ENCODE measurements around the gene LRCOL1.

Gene LRCOL1

DNA sequence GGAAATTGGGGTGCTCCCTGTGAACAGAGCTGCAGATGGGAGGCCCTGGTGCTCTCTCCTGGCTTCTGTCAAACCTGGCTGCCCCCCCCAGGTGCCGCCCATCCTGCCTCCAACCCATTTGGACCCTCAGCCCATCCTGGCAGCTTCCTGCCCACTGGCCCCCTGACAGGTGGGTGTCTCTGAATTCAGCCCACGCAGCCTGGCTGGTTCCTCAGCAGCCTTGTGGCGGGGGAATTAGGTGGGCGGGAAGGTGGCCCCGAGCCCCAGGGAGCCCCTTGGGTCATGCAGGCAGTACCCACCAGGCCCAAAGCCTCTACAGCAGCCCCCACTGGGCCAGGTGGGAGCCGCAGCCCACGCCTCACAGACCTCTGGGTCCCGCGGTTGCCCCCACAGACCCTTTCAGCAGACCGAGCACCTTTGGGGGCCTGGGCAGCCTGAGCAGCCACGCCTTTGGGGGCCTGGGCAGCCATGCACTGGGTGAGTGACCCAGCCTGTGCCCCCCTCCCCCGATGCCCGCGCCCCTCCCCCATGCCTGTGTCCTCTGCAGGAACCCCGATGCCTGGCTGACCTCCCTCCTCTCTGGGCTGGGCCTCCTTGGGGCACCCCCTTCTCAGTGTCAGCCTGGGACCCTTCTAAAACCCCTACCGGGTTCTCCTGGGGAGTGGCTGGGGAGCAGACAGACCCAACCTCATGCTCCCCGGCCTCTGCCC lies 28.9 kb downstream of the LRCOL1 start:
- DNase-seq, result no peak

GRCh38 chr12:132580701-132581292 lies 29.6 kb downstream of the LRCOL1 start:
- DNase-seq, result no peak

- DNase-seq, result no peak
These were observed 30.6 kb downstream of the LRCOL1 start for GRCh38 chr12:132579744-132580143.

- no peak for DNase-seq
These were observed 31.6 kb downstream of the LRCOL1 start for GRCh38 chr12:132578826-132579225.

DNA sequence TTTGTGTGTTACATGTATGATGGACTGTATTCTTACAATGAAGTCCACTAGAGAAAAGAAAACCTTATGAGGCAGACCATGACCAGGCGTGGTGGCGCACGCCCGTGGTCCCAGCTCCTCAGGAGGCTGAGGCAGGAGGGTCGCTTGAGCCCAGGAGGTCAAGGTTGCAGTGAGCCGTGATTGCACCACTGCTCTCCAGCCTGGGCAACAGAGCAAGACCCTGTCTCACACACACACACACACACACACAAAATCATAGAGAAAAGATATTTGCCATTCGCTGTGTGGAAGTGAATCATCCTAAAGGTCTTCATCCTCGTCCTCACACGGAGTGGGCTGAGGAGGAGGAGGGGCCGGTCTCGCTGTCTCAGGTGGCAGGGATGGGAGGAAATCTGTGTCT lies 32.3 kb downstream of the LRCOL1 start:
- DNase-seq, result no peak

GRCh38 chr12:132577191-132577920 lies 33.0 kb downstream of the LRCOL1 start:
- DNase-seq, result no peak

GRCh38 chr12:132576701-132577100 lies 33.7 kb downstream of the LRCOL1 start:
- no peak for DNase-seq

DNA sequence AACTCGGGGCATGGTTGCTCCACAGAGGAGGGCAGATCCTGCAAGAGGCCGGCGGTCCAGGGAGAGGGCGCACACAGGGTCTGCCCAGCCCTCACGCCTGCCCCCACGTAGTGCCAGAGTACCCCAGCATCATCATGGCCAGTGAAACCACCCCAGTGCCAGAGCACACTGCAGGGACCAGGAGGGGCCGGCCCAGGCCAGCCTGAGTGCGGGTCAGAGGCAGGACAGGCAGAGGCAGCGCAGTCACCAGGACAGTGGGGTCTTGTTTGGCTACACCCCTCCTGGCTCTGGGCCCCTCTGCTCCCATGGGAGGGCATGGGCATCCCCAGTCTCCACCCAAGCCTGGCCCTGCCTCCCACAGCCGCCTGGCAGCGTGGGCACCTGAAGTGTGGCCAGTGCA lies 34.7 kb downstream of the LRCOL1 start:
- no peak for DNase-seq

DNA sequence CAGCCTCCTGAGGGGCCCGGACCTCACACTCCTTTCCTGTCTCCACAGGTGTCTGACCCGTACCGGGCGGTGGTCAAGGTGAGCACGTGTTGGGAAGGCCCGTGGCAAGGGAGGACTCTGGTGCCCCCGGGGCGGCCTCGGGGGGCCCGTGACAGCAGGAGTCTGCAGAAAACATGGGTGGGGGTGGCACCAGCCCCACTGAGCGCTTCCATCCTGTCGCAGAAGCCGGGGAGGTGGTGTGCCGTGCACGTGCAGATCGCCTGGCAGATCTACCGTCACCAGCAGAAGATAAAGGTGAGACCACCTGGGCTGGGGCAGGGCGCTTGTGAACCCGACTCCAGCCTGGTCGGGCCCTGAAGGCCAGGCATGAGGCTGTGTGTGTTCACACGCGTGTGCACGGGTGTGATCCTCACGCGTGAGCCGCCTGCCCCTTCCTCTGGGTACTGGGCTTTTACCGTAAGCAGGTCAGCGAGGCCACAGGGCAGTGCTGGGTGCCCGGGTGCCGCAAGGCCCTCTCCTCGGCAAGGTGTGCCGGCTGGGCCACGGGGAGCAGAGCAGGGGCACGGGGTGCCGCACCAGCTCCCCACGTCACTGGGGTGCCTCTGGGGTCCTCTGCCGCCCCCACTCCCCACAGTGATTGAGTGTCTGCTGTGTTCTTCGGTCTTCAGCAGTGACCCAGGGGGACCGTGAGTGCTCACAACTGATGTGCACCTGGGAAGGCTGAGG lies 35.9 kb downstream of the LRCOL1 start:
- no peak for DNase-seq

DNA sequence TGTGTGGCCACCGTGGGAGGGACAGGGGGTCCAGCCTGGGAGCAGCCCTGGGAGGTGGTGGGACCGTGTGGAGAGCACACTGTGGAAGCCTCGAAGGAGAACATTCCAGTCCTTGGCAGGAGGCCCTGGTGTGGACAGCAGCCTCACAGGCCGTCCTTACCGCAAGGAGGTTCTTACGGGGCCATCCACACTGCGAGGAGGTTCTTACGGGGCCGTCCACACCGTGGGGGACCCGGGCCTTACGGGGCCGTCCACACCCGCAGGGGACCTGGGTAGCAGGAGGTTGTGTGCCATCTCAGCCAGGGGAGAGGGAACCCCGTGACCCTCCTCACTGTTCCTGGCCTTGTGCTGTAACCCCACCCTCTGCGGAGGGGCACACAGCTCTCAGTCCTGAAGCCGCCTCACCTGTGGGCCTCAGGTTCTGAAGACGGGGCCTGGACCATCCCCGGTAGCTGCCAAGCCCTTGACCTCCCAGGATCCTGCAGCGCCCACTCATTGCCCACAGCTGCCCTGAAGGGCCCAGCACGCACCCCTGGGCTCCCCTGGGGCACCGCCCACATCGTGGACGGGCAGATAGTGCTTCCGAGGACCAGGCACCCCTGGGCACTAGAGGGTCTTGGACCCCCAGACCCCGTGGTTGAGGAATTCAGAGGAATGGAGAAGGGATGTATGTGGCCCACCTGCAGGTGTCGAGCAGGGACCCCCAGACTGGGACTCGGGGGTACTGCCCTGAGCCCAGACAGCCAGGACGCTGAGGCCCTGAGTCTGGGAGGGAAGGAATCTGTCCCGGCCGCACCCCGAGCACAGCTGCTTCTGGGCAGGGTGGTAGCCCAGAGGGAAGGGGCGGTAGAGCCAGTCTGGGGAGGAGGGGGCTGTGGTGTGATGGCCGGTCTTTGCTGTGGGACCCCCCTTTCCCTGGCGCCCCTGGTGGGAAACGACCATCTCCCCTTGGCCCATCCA lies 37.3 kb downstream of the LRCOL1 start:
- no peak for DNase-seq

- no peak for DNase-seq
These were observed 38.3 kb downstream of the LRCOL1 start for GRCh38 chr12:132572106-132572505.

GRCh38 chr12:132571598-132571997 lies 38.8 kb downstream of the LRCOL1 start:
- no peak for DNase-seq

DNA sequence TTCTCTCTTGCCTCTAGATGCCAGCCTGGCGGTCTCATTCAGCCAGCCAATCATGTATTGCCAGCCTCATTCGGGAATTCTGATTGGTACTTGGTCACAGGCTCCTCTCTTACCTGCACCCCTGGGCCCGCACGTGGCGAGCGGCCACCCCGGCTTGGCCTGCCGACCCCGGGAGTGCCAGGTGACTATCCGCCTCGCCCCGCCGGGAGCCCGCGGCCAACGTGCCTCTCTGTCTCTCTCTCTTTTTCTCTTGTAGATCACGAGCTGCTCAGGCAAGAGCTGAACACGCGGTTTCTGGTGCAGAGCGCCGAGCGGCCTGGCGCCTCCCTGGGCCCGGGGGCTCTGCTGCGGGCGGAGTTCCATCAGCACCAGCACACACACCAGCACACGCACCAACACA lies 39.3 kb downstream of the LRCOL1 start:
- no peak for DNase-seq

- DNase-seq, result no peak
These were observed 39.7 kb downstream of the LRCOL1 start for GRCh38 chr12:132570635-132571034.

GRCh38 chr12:132569856-132570480 lies 40.4 kb downstream of the LRCOL1 start:
- no peak for DNase-seq

DNA sequence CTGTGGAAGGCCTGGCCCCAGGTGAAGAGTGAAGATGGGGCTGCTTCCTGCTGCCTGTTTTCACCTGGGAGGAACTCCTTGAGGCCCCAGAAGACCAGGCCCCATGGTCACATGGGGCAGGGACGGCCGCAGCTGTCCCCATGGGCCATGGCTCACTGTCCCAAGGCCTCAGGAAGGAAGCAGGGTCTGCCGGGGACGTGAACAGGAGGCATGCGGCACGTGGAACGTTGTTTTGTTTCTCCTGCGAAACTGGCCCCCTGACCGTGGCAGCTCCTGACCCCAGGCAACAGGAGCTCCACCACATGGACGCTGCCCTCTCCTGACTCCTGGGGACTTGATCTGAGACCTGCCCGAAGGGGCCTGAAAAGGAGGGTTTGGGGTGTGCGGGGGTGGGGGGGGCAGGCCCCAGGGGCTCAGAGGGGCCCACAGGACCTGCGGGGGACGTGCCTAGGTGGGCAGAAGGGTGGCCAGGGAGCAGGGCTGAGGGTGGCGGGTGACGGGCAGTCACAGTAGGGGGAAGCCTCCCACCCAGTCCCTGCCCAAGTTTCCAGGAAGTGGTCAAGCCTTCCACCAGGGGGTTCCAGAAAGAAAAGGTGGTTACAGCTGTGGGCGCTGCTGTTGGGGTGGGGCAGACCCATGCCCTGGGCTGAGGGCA lies 41.4 kb downstream of the LRCOL1 start:
- no peak for DNase-seq

GRCh38 chr12:132568301-132568700 lies 42.1 kb downstream of the LRCOL1 start:
- no peak for DNase-seq

GRCh38 chr12:132566516-132567131 lies 43.8 kb downstream of the LRCOL1 start:
- DNase-seq, result no peak

DNA sequence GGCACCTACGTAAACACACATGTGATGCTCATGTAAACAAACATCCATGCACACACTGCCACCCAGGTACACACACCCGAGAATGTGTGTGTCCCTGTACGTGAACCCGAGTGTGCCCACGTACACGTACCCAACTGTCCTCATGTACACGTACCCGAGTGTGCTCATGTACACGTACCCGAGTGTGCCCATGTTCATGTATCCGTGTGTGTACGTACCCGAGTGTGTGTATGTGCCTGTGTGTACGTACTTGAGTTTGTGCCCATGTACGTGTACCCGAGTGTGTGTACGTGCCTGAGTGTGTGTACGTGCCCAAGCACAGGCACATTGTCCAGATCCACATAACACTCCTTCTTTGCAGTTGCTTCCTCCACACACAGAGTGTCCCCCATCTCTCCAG lies 45.0 kb downstream of the LRCOL1 start:
- no peak for DNase-seq

GRCh38 chr12:132563911-132564310 lies 46.5 kb downstream of the LRCOL1 start:
- DNase-seq, result no peak

DNA sequence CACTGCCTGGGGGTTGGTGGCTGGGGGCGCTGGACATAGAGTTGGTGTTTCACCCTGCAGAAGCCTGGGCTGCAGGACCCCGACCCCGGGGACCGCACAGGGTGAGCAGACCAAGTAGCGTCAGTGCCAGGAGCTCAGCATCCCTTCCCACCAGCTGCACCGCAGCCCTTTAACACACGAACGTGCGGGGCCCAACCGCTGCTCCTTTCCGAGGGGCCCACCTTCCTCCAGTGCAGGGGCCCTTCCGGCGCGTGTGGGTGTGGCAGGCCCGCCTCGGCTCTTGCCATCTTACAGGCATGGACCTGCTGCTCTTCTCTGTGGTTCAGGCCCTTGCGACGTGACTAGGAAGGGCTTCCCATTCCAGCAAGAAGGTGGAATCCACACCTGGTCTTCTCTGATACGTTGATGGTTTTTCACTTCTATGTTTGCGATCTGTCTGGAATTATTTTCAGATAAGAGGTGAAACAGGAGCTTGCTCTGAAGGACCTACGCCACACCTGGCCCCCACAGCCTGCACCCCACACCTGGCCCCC lies 47.8 kb downstream of the LRCOL1 start:
- DNase-seq, result no peak
